Gastroesophageal sphincter (tissue), 4 donors: Measurements from ENCODE around the gene ACER2. TPM values are rescaled to one million over a fixed set of nuclear protein-coding genes. Genes with fewer than 3 reads are reported as not detected.

Source experiments
- ATAC-seq: fragments of 150-250 bp; one replicate; pipeline ENCODE4 v1.9.1; 2016; ENCODE audit warnings: mild to moderate bottlenecking, moderate library complexity
- H3K27ac ChIP-seq, 4 donors: fragments of 200-600 bp; sonication (generic) in 3 of 4; 1 replicate in 3 of 4; 2 replicates in 1 of 4; pipeline ENCODE4 v1.5.1; 2016 to 2019
- H3K27me3 ChIP-seq: fragments of 200-600 bp; sonication (generic); one replicate; pipeline ENCODE4 v1.5.1; 2019
- H3K36me3 ChIP-seq, 2 donors: fragments of 200-600 bp; sonication (generic); one replicate each; pipeline ENCODE4 v1.5.1; 2019; ENCODE audit warnings: control low read depth in 1 of 2
- H3K4me1 ChIP-seq, 3 donors: fragments of 200-600 bp; sonication (generic); 1 replicate in 2 of 3; 2 replicates in 1 of 3; pipeline ENCODE4 v1.5.1; 2016 to 2019; ENCODE audit warnings: control low read depth in 2 of 3
- H3K4me3 ChIP-seq, 2 donors: fragments of 200-600 bp; sonication (generic); one replicate each; pipeline ENCODE4 v1.5.1; 2019; ENCODE audit warnings: mild to moderate bottlenecking in 1 of 2, moderate library complexity in 1 of 2
- H3K9me3 ChIP-seq, 3 donors: fragments of 200-600 bp; sonication (generic); one replicate each; pipeline ENCODE4 v1.5.1; 2017 to 2019; ENCODE audit warnings: control low read depth in 2 of 3
- EP300 ChIP-seq: sonication (generic); formaldehyde crosslinking; IDR thresholded peaks from one replicate; pipeline ENCODE4 v1.6.1; 2017; ENCODE audit warnings: antibody characterized with exemption, mild to moderate bottlenecking
- POLR2A ChIP-seq, 2 donors: fragments of 450-650 bp; IDR thresholded peaks; one replicate each; pipeline ENCODE4 v1.6.1; 2017; ENCODE audit warnings: antibody characterized with exemption in 2 of 2, mild to moderate bottlenecking in 2 of 2, moderate library complexity in 1 of 2
- POLR2AphosphoS5 ChIP-seq: sonication (generic); formaldehyde crosslinking; IDR thresholded peaks from one replicate; pipeline ENCODE4 v1.6.1; 2017; ENCODE audit warnings: antibody characterized with exemption
- WGBS, 2 donors: methylation state at CpG; one replicate each; pipeline ENCODE4 v1.1.5; 2018; ENCODE audit warnings: low coverage in 1 of 2; 5-methylcytosine and 5-hydroxymethylcytosine counted together
- total RNA-seq, 4 donors: library from RNA; depleted of rRNA; stranded (reverse); fragments of >200 nt; gene quantifications; one replicate each; pipeline ENCODE4 v1.1.0, GENCODE V29; 2016
- TF ChIP-seq, protein P1 (sequence below), 4 experiments: fragments of 200-600 bp in 2 of 4; fragments of 450-650 bp in 2 of 4; sonication (generic) in 1 of 4; IDR thresholded peaks; one replicate each; pipeline ENCODE4 v1.5.1; 2017 to 2019; ENCODE audit warnings: antibody characterized with exemption in 4 of 4, mild to moderate bottlenecking in 2 of 4, moderate library complexity in 2 of 4

Gene ACER2
- total RNA-seq, 4 donors from 2014 or later: 2.4 to 6.1 (median 3.2) TPM

DNA sequence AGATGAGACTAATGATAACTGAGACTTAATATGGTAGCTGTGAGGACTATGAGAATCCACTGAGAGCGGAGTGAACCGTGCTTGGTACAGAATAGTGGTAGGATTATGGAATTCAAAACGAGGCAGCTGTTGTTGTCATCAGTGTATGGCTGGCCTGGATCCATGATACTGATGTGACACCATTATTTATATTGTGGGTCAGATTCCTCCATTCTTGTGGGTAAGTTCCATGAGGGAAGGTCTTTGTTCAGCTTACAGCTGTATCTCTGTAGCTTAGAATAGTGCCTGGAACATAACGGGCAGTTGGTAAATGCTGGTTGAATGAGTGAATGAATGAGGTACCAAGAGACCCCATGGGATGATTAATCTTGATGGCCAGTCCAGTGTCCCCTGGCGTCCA lies 61.8 kb downstream of the ACER2 start:
- 20 to 44% methylated on average over 1 to 5 of the region's 5 CpGs for WGBS, 2 donors
- Histone ChIP-seq H3K27me3 (no peaks in the 10 kb centered on the region), H3K4me3 (no peak overlapping the region), H3K36me3 (no peaks in the 10 kb centered on the region), H3K9me3 (no peaks in the 10 kb centered on the region), H3K4me1 (peaks cover 0 to 13% (median 3%) of the 10 kb centered on the region in 3 donors), H3K27ac (no peak overlapping the region)
- ATAC-seq: no peak
- TF ChIP-seq POLR2A (IDR thresholded peaks at IDR 0.05) (no peak), POLR2AphosphoS5 (no peak), EP300 (no peak)
- TF ChIP-seq, protein P1, sequence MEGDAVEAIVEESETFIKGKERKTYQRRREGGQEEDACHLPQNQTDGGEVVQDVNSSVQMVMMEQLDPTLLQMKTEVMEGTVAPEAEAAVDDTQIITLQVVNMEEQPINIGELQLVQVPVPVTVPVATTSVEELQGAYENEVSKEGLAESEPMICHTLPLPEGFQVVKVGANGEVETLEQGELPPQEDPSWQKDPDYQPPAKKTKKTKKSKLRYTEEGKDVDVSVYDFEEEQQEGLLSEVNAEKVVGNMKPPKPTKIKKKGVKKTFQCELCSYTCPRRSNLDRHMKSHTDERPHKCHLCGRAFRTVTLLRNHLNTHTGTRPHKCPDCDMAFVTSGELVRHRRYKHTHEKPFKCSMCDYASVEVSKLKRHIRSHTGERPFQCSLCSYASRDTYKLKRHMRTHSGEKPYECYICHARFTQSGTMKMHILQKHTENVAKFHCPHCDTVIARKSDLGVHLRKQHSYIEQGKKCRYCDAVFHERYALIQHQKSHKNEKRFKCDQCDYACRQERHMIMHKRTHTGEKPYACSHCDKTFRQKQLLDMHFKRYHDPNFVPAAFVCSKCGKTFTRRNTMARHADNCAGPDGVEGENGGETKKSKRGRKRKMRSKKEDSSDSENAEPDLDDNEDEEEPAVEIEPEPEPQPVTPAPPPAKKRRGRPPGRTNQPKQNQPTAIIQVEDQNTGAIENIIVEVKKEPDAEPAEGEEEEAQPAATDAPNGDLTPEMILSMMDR (IDR thresholded peaks at IDR 0.05): no peak

DNA sequence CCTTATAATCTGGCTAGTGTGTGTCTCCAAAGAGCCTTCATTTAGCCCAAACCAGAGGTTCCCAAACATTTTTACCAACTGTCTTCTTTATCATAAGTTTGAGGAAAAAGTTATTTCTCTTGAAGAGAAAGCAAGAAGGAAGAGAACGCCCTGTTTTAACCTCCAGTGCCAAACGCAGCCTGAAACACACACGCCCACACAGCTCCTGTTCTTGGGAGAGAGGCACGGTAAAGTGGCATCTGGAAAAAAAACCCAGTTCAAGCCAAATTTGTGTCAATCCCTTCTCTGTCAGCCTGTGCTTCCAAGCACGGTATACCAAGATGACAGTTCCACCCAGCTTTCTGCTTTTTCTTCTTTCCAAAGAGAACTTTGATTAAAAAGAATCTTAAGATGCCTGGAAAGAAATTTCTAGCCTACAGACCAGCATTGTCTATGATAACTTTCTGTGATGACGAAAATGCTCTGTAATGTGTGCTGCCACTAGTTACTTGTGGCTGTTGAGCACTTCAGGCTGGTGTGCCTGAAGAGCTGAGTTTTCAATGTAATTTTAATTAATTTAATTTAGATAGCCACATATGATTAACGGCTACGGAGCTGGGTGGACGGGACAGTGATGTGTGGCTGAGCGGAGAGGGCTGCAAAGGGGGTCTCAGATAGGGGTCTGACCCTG lies 62.3 kb downstream of the ACER2 start:
- H3K4me3 ChIP-seq: no peak overlapping the region
- H3K9me3 ChIP-seq: no peaks in the 10 kb centered on the region
- H3K27ac ChIP-seq: no peak overlapping the region
- no peaks in the 10 kb centered on the region for H3K36me3 ChIP-seq
- ATAC-seq: no peak
- H3K4me1 ChIP-seq: peaks cover 0 to 13% (median 3%) of the 10 kb centered on the region in 3 donors
- no peaks in the 10 kb centered on the region for H3K27me3 ChIP-seq
- 49 to 60% methylated on average over 6 to 10 of the region's 10 CpGs for WGBS, 2 donors
- TF ChIP-seq, protein P1 (IDR thresholded peaks at IDR 0.05): no peak
- TF ChIP-seq EP300 (no peak), POLR2A (IDR thresholded peaks at IDR 0.05) (no peak), POLR2AphosphoS5 (no peak)

GRCh38 chr9:19471737-19472648 lies 63.2 kb downstream of the ACER2 start:
- H3K27ac ChIP-seq: no peak overlapping the region
- H3K9me3 ChIP-seq: no peaks in the 10 kb centered on the region
- TF ChIP-seq, protein P1 (IDR thresholded peaks at IDR 0.05): peak; percentile 43 to 73 (median 62)
- TF ChIP-seq EP300: no peak
- TF ChIP-seq POLR2AphosphoS5: no peak
- no peak for TF ChIP-seq POLR2A (IDR thresholded peaks at IDR 0.05)
- H3K4me1 ChIP-seq: peaks cover 0 to 13% (median 3%) of the 10 kb centered on the region in 3 donors
- WGBS, 2 donors: 4 to 24% methylated on average over 6 to 12 of the region's 18 CpGs
- peak overlapping the region in 1 of 2 donors; percentile 8 for H3K4me3 ChIP-seq
- peak; percentile 63 for ATAC-seq
- H3K36me3 ChIP-seq: no peaks in the 10 kb centered on the region
- H3K27me3 ChIP-seq: peaks cover 3% of the 10 kb centered on the region

DNA sequence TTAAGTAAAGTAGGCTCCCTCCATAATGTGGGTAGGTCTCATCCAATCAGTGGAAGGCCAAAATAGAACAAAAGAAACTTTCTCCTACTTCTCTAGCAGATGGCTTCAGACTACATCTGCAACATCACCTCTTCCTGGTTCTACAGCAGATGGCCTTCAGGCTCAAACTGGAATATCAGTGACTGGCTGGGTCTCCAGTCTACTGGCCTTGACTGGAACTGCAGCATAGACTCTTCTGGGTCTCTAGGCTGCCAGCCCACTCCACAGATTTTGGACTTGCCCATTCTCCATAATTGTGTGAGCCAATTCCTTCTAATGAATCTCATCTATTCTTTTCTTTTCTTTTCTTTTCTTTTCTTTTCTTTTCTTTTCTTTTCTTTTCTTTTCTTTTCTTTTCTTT lies 64.8 kb downstream of the ACER2 start:
- ATAC-seq: no peak
- TF ChIP-seq POLR2AphosphoS5 (no peak), POLR2A (IDR thresholded peaks at IDR 0.05) (no peak), EP300 (no peak)
- TF ChIP-seq, protein P1 (IDR thresholded peaks at IDR 0.05): no peak
- no peak overlapping the region for H3K4me3 ChIP-seq
- peaks cover 4% of the 10 kb centered on the region for H3K27me3 ChIP-seq
- H3K4me1 ChIP-seq: peaks cover 0 to 13% (median 3%) of the 10 kb centered on the region in 3 donors
- H3K27ac ChIP-seq: no peak overlapping the region
- H3K36me3 ChIP-seq: no peaks in the 10 kb centered on the region
- no peaks in the 10 kb centered on the region for H3K9me3 ChIP-seq
